ENCODE measurements around the gene ACTRT2. TPM values are rescaled to one million over a fixed set of nuclear protein-coding genes. Genes with fewer than 3 reads are reported as not detected.

ACTRT2 gene
- total RNA-seq, 1 donor from 2014 or later, result not detected

DNA sequence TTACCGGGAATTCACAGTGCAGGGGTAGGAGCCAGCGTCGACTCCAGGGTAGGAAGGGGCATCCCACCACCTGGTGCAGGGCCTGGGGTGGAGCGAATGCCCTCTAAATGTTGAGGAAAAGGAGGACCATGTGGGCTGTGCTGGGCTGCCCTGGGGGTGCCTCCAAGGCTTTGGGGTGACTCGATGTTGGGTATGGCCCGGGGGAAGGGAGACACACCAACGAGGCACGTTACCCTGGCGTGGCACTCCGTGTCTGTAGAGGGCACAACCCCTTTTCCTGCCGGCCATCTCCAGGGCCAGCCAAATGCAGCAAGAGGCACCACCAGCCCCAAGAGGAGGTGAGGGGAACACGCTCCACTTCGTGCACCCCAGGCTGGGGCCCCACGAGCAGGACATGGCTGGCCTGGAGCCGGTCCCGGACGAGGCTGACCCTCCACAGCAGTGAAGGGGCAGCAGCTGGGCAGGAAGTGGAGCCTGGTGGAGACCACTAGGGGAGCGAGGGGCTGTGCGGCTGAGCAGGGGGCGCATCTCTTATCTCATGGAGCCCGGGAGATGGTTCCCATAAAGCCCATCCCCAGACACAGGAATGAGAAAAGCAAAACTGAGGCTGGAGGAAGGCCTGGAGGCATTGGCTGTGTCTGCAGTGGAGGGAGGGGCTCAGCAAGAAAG lies 11.2 kb downstream of the ACTRT2 start:
- H3K4me3 ChIP-seq (ENCODE audit: low read depth, low read length), result no peak overlapping the region
- H3K27me3 ChIP-seq (ENCODE audit: control insufficient read depth, insufficient read depth, low read length), result peaks cover 3% of the 10 kb centered on the region
- TF ChIP-seq, protein P1, sequence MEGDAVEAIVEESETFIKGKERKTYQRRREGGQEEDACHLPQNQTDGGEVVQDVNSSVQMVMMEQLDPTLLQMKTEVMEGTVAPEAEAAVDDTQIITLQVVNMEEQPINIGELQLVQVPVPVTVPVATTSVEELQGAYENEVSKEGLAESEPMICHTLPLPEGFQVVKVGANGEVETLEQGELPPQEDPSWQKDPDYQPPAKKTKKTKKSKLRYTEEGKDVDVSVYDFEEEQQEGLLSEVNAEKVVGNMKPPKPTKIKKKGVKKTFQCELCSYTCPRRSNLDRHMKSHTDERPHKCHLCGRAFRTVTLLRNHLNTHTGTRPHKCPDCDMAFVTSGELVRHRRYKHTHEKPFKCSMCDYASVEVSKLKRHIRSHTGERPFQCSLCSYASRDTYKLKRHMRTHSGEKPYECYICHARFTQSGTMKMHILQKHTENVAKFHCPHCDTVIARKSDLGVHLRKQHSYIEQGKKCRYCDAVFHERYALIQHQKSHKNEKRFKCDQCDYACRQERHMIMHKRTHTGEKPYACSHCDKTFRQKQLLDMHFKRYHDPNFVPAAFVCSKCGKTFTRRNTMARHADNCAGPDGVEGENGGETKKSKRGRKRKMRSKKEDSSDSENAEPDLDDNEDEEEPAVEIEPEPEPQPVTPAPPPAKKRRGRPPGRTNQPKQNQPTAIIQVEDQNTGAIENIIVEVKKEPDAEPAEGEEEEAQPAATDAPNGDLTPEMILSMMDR (IDR thresholded peaks at IDR 0.05; ENCODE audit: insufficient read depth, low read length, poor library complexity, severe bottlenecking), result no peak
- DNase-seq (ENCODE audit: low read depth), result no peak
- H3K36me3 ChIP-seq (ENCODE audit: control insufficient read depth, insufficient read depth, low read length), result no peaks in the 10 kb centered on the region

DNA sequence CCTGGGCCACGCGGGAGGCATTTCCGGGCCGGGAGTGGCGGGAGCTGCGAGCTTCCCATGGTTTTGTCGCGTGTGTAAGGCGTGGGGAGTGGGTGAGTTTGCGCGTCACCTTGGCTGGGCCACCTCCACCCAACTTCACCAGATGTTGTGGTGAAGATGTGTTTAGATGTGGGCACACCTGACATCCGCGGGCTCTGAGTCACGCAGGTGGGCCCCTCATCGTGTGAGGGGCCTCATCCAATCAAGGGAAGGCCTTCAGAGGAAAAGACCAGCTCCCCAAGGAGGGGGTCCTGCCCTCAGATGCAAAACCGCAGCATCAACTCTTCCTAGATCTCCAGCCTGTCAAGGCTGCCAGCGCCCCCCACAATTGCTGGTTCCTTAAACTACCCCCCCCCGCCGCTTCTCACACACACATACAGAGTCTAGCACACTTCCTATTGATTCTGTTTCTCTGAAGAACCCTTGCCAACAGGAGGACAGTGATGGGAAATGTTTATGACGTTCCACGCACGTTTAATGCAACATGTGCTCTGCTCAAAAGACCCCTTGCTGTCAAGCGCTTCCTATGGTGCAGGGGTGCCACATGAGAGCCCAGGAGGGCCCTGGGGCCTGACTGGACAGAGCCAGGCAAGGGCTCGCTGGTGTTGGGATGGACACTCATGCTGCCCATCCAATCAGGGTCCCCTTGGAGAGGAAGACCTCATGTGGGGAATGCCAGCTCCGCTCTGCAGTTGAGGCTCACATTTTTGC lies 11.9 kb downstream of the ACTRT2 start:
- no peak overlapping the region for H3K4me3 ChIP-seq (ENCODE audit: low read depth, low read length)
- TF ChIP-seq, protein P1 (IDR thresholded peaks at IDR 0.05; ENCODE audit: insufficient read depth, low read length, poor library complexity, severe bottlenecking), result no peak
- no peak for DNase-seq (ENCODE audit: low read depth)
- H3K36me3 ChIP-seq (ENCODE audit: control insufficient read depth, insufficient read depth, low read length), result no peaks in the 10 kb centered on the region
- H3K27me3 ChIP-seq (ENCODE audit: control insufficient read depth, insufficient read depth, low read length), result peaks cover 3% of the 10 kb centered on the region

DNA sequence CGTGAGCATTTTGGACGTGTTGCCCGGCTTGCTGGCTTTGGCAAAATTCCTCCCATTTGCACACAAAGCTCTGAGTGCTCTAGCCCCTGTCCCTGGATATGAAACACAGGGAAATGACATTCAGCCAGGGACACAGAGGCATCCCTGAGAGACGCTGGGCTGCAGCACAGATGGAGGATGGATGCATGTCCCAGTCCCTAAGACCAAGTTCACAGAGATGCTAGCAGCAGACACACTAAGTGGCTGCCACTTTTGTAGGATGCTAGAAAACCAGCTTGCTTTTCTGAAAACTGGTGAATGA lies 12.5 kb downstream of the ACTRT2 start:
- TF ChIP-seq, protein P1 (IDR thresholded peaks at IDR 0.05; ENCODE audit: insufficient read depth, low read length, poor library complexity, severe bottlenecking), result no peak
- Histone ChIP-seq H3K4me3 (ENCODE audit: low read depth, low read length) (no peak overlapping the region), H3K36me3 (ENCODE audit: control insufficient read depth, insufficient read depth, low read length) (no peaks in the 10 kb centered on the region), H3K27me3 (ENCODE audit: control insufficient read depth, insufficient read depth, low read length) (peaks cover under 1% of the 10 kb centered on the region)
- DNase-seq (ENCODE audit: low read depth), result no peak

DNA sequence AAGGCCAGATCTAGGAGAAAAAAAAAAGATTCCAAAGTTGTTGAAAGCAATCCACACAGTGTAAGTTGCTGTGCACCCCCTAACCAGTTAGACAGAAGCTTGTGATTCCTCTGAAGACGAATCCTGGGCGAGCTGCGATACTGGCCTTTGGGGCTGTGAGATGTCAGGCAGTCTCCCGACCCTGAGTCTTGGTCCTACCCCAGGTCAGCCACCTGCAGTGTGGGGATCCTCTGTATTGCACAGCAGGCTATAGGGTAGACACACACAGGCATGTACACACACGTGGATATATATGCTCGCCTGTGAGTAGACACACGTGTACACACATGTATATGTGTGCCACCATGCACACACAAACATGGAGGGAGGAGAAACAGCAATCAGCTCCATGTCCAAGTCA lies 12.9 kb downstream of the ACTRT2 start:
- H3K4me3 ChIP-seq (ENCODE audit: low read depth, low read length), result no peak overlapping the region
- no peaks in the 10 kb centered on the region for H3K36me3 ChIP-seq (ENCODE audit: control insufficient read depth, insufficient read depth, low read length)
- no peak for DNase-seq (ENCODE audit: low read depth)
- TF ChIP-seq, protein P1 (IDR thresholded peaks at IDR 0.05; ENCODE audit: insufficient read depth, low read length, poor library complexity, severe bottlenecking), result no peak
- H3K27me3 ChIP-seq (ENCODE audit: control insufficient read depth, insufficient read depth, low read length), result peaks cover 2% of the 10 kb centered on the region

DNA sequence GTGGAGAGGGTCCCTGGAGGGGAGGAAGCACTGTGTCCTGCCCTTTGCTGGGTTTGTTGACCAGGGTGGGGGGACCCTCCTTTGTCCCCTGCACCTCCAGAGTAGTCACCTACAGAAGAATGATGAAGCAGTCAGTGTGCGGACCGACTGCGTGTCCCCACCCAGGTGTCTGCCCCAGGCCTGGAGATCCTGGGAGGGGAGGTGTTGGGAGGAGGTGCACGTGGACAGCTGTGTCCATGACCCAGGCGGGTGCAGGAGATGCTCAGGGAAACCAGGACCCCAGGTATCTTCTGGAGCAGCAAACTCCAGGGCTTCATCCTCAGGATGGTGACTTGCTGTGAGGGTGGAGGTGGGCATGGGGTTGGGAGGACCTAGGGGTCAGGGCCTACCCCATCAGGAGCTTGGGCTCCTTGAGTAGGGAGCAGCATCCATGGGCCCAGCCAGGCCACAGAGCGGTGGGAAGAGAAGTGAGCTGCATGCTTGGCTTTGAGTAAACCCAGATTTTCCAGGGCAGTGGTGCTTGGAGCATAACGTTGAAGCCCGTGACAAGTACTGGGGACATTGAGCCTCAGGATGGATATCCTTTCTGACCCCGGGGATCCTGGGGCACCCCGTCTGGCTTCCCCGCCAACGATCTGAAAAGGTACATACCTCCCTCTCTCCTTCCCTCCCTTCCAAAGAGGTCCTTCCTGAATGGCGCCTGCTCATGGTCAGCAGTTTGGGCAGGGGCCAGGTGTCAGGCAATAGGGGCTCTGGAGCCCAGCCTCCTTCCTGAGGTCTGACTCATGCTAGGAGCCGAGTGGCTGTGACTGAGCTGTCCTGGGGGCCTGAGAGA lies 13.7 kb downstream of the ACTRT2 start:
- no peak for DNase-seq (ENCODE audit: low read depth)
- TF ChIP-seq, protein P1 (IDR thresholded peaks at IDR 0.05; ENCODE audit: insufficient read depth, low read length, poor library complexity, severe bottlenecking), result no peak
- Histone ChIP-seq H3K36me3 (ENCODE audit: control insufficient read depth, insufficient read depth, low read length) (no peaks in the 10 kb centered on the region), H3K4me3 (ENCODE audit: low read depth, low read length) (no peak overlapping the region), H3K27me3 (ENCODE audit: control insufficient read depth, insufficient read depth, low read length) (peaks cover 2% of the 10 kb centered on the region)

Data from kidney epithelial cell (primary cell).